Brain microvascular endothelial cell (primary cell): Measurements from ENCODE around the gene NDFIP1.

Experiments
- DNase-seq: peaks from one replicate; pipeline ENCODE4 v3.0.0-alpha.2; 2020
- H3K27ac ChIP-seq: fragments of 250-450 bp; sonication (Bioruptor Pico); 2 replicates; pipeline ENCODE4 v1.5.1; 2020; ENCODE audit warnings: mild to moderate bottlenecking, moderate library complexity
- H3K27me3 ChIP-seq: fragments of 250-450 bp; sonication (Bioruptor Pico); replicated peaks from 2 replicates; pipeline ENCODE4 v1.5.1; 2020; ENCODE audit warnings: mild to moderate bottlenecking
- H3K36me3 ChIP-seq: fragments of 250-450 bp; sonication (Bioruptor Pico); replicated peaks from 2 replicates; pipeline ENCODE4 v1.5.1; 2020; ENCODE audit warnings: mild to moderate bottlenecking
- H3K4me3 ChIP-seq: 2 replicates; pipeline ENCODE4 v1.5.1; 2011; ENCODE audit warnings: low read depth, mild to moderate bottlenecking, control low read depth, low read length, moderate library complexity
- CTCF ChIP-seq: IDR thresholded peaks from 2 replicates; pipeline ENCODE4 v1.5.1; 2011; ENCODE audit warnings: low read depth, mild to moderate bottlenecking, moderate library complexity, low read length, control low read depth, inconsistent platforms; ENCODE audit errors: missing control alignments
- in situ Hi-C: cut with HindIII; loops from 2 replicates; pipeline ENCODE4 v1.10.0; 2017; ENCODE audit warnings: low sequenced_read_pairs, low pct_ligation_motif_present

Gene NDFIP1

GRCh38 chr5:142095651-142096330, 12.8 kb upstream of the NDFIP1 start:
- DNase-seq: no peak
- in situ Hi-C loops: no loop called here
- Histone ChIP-seq H3K27me3 (no peaks in the 10 kb centered on the region), H3K27ac (no peak overlapping the region), H3K36me3 (no peaks in the 10 kb centered on the region), H3K4me3 (no peak overlapping the region)
- no peak for TF ChIP-seq CTCF

GRCh38 chr5:142096382-142096781, 12.2 kb upstream of the NDFIP1 start:
- TF ChIP-seq CTCF: no peak
- no peaks in the 10 kb centered on the region for H3K36me3 ChIP-seq
- no peak for DNase-seq
- H3K27me3 ChIP-seq: no peaks in the 10 kb centered on the region
- no peak overlapping the region for H3K4me3 ChIP-seq
- H3K27ac ChIP-seq: no peak overlapping the region
- in situ Hi-C loops: no loop called here

GRCh38 chr5:142097681-142098080, 10.9 kb upstream of the NDFIP1 start:
- no peaks in the 10 kb centered on the region for H3K36me3 ChIP-seq
- no peak for TF ChIP-seq CTCF
- in situ Hi-C loops: no loop called here
- no peak overlapping the region for H3K27ac ChIP-seq
- no peaks in the 10 kb centered on the region for H3K27me3 ChIP-seq
- DNase-seq: no peak
- H3K4me3 ChIP-seq: no peak overlapping the region

GRCh38 chr5:142098275-142098674, 10.3 kb upstream of the NDFIP1 start:
- Histone ChIP-seq H3K36me3 (no peaks in the 10 kb centered on the region), H3K4me3 (no peak overlapping the region), H3K27ac (no peak overlapping the region), H3K27me3 (no peaks in the 10 kb centered on the region)
- in situ Hi-C loops: no loop called here
- no peak for DNase-seq
- TF ChIP-seq CTCF: no peak

- in situ Hi-C loops: no loop called here
- H3K27me3 ChIP-seq: no peaks in the 10 kb centered on the region
- no peak overlapping the region for H3K4me3 ChIP-seq
- H3K27ac ChIP-seq: no peak overlapping the region
- no peak for TF ChIP-seq CTCF
- no peak for DNase-seq
- no peaks in the 10 kb centered on the region for H3K36me3 ChIP-seq
Observed at GRCh38 chr5:142098931-142099330, 9.6 kb upstream of the NDFIP1 start.

GRCh38 chr5:142100307-142100706, 8.3 kb upstream of the NDFIP1 start:
- in situ Hi-C loops: no loop called here
- Histone ChIP-seq H3K27ac (no peak overlapping the region), H3K27me3 (no peaks in the 10 kb centered on the region), H3K4me3 (no peak overlapping the region), H3K36me3 (no peaks in the 10 kb centered on the region)
- TF ChIP-seq CTCF: no peak
- no peak for DNase-seq
